NB4 (cell line): ENCODE measurements around the gene MYOD1.

Experiments
- CTCF ChIP-seq: IDR thresholded peaks from one replicate; pipeline ENCODE4 v1.5.1; 2012; ENCODE audit warnings: low read depth, low read length
- POLR2A ChIP-seq: IDR thresholded peaks from 2 replicates; pipeline ENCODE4 v1.6.1; 2011; ENCODE audit warnings: mild to moderate bottlenecking; ENCODE audit not compliant: insufficient read length; ENCODE audit errors: extremely low read depth

GRCh38 chr11:17751558-17751957 lies 32.2 kb downstream of the MYOD1 start:
- TF ChIP-seq CTCF (no peak), POLR2A (no peak)
